Neuronal stem cell (in vitro differentiated cells): ENCODE measurements around the gene FOXN3.

Experiments used
- DNase-seq: peaks from one replicate; pipeline ENCODE4 v3.0.0-alpha.2; 2013; ENCODE audit warnings: low spot score
- H2AFZ ChIP-seq: one replicate; pipeline ENCODE4 v1.6.1; 2013; ENCODE audit warnings: mild to moderate bottlenecking, low read length, inconsistent platforms
- H2AK5ac ChIP-seq: 2 replicates; pipeline ENCODE4 v1.6.1; 2013; ENCODE audit warnings: low read depth, mild to moderate bottlenecking, inconsistent platforms, low read length, moderate library complexity, mixed read lengths
- H2BK120ac ChIP-seq: 2 replicates; pipeline ENCODE4 v1.6.1; 2013; ENCODE audit warnings: low read depth, mild to moderate bottlenecking, inconsistent platforms, low read length, moderate library complexity, mixed read lengths
- H2BK12ac ChIP-seq: one replicate; pipeline ENCODE4 v1.6.1; 2013; ENCODE audit warnings: low read length, inconsistent platforms
- H2BK15ac ChIP-seq: 2 replicates; pipeline ENCODE4 v1.6.1; 2013; ENCODE audit warnings: mild to moderate bottlenecking, low read length, inconsistent platforms, mixed read lengths
- H2BK5ac ChIP-seq: one replicate; pipeline ENCODE4 v1.6.1; 2013; ENCODE audit warnings: inconsistent platforms, mild to moderate bottlenecking, low read length, moderate library complexity
- H3K14ac ChIP-seq: one replicate; pipeline ENCODE4 v1.6.1; 2013; ENCODE audit warnings: low read length, inconsistent platforms
- H3K18ac ChIP-seq: 2 replicates; pipeline ENCODE4 v1.6.1; 2013; ENCODE audit warnings: low read length, inconsistent platforms
- H3K23ac ChIP-seq: 2 replicates; pipeline ENCODE4 v1.6.1; 2013; ENCODE audit warnings: low read depth, mild to moderate bottlenecking, mixed read lengths, low read length, inconsistent platforms; ENCODE audit not compliant: poor library complexity
- H3K27ac ChIP-seq: replicated peaks from 3 replicates; pipeline ENCODE4 v1.5.1; 2013; ENCODE audit warnings: low read length, inconsistent platforms
- H3K27me3 ChIP-seq, 3 experiments: 2 replicates each; pipeline ENCODE4 v1.6.1; 2013; ENCODE audit warnings: low read length in 3 of 3, mild to moderate bottlenecking in 2 of 3, inconsistent platforms in 1 of 3, low read depth in 1 of 3, mixed read lengths in 1 of 3, moderate library complexity in 1 of 3; ENCODE audit not compliant: control insufficient read depth in 3 of 3, insufficient read depth in 3 of 3
- H3K36me3 ChIP-seq, 2 donors: replicated peaks in 1 of 2; 2 replicates each; pipeline ENCODE4 v1.6.1; 2013; ENCODE audit warnings: low read length in 2 of 2; ENCODE audit not compliant: control insufficient read depth in 2 of 2, insufficient read depth in 2 of 2
- H3K4ac ChIP-seq: 2 replicates; pipeline ENCODE4 v1.6.1; 2013; ENCODE audit warnings: inconsistent platforms, mild to moderate bottlenecking, low read length, moderate library complexity
- H3K4me1 ChIP-seq, 2 donors: 1 replicate in 1 of 2; 2 replicates in 1 of 2; pipeline ENCODE4 v1.6.1; 2013; ENCODE audit warnings: low read length in 2 of 2, low read depth in 1 of 2; ENCODE audit not compliant: control insufficient read depth in 2 of 2, insufficient read depth in 1 of 2
- H3K4me2 ChIP-seq: one replicate; pipeline ENCODE4 v1.6.1; 2013; ENCODE audit warnings: mild to moderate bottlenecking, low read length, inconsistent platforms; ENCODE audit not compliant: insufficient read depth, poor library complexity, severe bottlenecking
- H3K4me3 ChIP-seq, 2 donors: 2 replicates each; pipeline ENCODE4 v1.5.1; 2013; ENCODE audit warnings: low read length in 2 of 2, mild to moderate bottlenecking in 2 of 2, inconsistent platforms in 1 of 2, moderate library complexity in 1 of 2
- H3K79me1 ChIP-seq: one replicate; pipeline ENCODE4 v1.6.1; 2013; ENCODE audit warnings: low read depth, mild to moderate bottlenecking, inconsistent platforms, low read length, moderate library complexity
- H3K9ac ChIP-seq: one replicate; pipeline ENCODE4 v1.6.1; 2013; ENCODE audit warnings: mild to moderate bottlenecking, low read depth, low read length, inconsistent platforms; ENCODE audit not compliant: poor library complexity
- H3K9me3 ChIP-seq, 2 donors: replicated peaks in 1 of 2; 2 replicates each; pipeline versions ENCODE3 to v1.6.1; 2013; ENCODE audit warnings: low read length in 2 of 2, mild to moderate bottlenecking in 2 of 2, inconsistent platforms in 1 of 2, low read depth in 1 of 2, mixed read lengths in 1 of 2, moderate library complexity in 1 of 2; ENCODE audit not compliant: control insufficient read depth in 2 of 2, insufficient read depth in 1 of 2
- H4K8ac ChIP-seq: one replicate; pipeline ENCODE4 v1.6.1; 2013; ENCODE audit warnings: low read depth, mild to moderate bottlenecking, inconsistent platforms, low read length, moderate library complexity
- H4K91ac ChIP-seq: one replicate; pipeline ENCODE4 v1.6.1; 2013; ENCODE audit warnings: low read length, low read depth, mild to moderate bottlenecking, inconsistent platforms; ENCODE audit not compliant: poor library complexity
- WGBS, 2 donors: extraction: QIAGEN DNeasy Blood & Tissue Kit; methylation state at CpG; one replicate each; pipeline ENCODE4 v1.1.7; 2013; ENCODE audit warnings: missing lambda C conversion rate in 2 of 2, mixed read lengths in 1 of 2; ENCODE audit not compliant: insufficient read length in 2 of 2, insufficient replicate concordance in 1 of 2; ENCODE audit errors: extremely low coverage in 2 of 2; 5-methylcytosine and 5-hydroxymethylcytosine counted together

Gene FOXN3

DNA sequence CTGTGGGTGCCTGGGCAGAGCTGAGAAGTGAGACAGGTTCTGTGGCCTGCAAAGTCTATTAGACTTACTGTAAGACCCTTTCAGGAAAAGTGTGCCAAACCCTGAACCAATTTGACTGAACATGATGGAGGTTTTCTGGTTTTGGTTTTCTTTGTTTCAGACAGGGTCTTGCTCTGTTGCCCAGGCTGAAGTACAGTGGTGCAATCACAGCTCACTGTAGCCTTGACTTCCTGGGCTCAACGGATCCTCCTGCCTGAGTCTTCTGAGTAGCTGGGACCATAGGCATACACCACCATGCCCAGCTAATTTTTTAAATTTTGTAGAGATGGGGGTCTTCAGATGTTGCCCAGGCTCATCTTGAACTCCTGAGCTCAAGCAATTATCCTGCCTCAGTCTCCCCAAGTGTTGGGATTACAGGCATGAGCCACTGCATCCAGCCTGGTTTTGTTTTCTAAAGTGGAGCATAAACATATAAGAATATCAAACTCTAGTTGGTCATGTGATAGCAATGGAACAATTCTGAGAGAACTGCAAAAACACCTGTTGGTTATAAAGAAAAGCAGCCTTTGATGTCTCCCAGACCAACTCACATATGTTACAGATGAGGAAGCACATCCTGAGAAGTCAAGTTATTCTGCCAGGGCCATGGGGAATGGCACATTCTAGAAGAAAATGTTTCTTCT, 166.9 kb downstream of the FOXN3 start:
- Histone ChIP-seq H3K4me1 (peaks cover 0 to 6% of the 10 kb centered on the region in 2 donors), H2BK12ac (no peak overlapping the region), H3K36me3 (no peaks in the 10 kb centered on the region), H3K18ac (no peak overlapping the region), H3K4me3 (no peak overlapping the region), H3K79me1 (no peaks in the 10 kb centered on the region), H4K91ac (no peak overlapping the region), H2AK5ac (no peak overlapping the region), H3K14ac (no peak overlapping the region), H3K9me3 (no peaks in the 10 kb centered on the region), H3K4ac (no peak overlapping the region), H3K23ac (no peak overlapping the region), H3K4me2 (no peak overlapping the region), H4K8ac (no peak overlapping the region), H3K27ac (no peak overlapping the region), H3K27me3 (no peaks in the 10 kb centered on the region), H2AFZ (no peak overlapping the region), H2BK5ac (no peak overlapping the region), H2BK15ac (no peak overlapping the region), H2BK120ac (no peak overlapping the region), H3K9ac (no peak overlapping the region)
- WGBS, 2 donors: no CpG with 5 or more reads among the region's 1 CpG
- no peak for DNase-seq

GRCh38 chr14:89249065-89249695, 167.9 kb downstream of the FOXN3 start:
- WGBS, 2 donors: no CpG with 5 or more reads among the region's 7 CpGs
- no peak overlapping the region for H3K4me3 ChIP-seq
- no peaks in the 10 kb centered on the region for H3K79me1 ChIP-seq
- H3K4me2 ChIP-seq: no peak overlapping the region
- H2BK15ac ChIP-seq: no peak overlapping the region
- no peaks in the 10 kb centered on the region for H3K27me3 ChIP-seq
- peaks cover 0 to 6% of the 10 kb centered on the region in 2 donors for H3K4me1 ChIP-seq
- H2AFZ ChIP-seq: no peak overlapping the region
- no peak overlapping the region for H3K9ac ChIP-seq
- H2BK5ac ChIP-seq: no peak overlapping the region
- DNase-seq: no peak
- no peak overlapping the region for H3K23ac ChIP-seq
- no peak overlapping the region for H3K18ac ChIP-seq
- no peak overlapping the region for H4K8ac ChIP-seq
- no peak overlapping the region for H3K27ac ChIP-seq
- no peak overlapping the region for H3K4ac ChIP-seq
- no peak overlapping the region for H3K14ac ChIP-seq
- no peaks in the 10 kb centered on the region for H3K9me3 ChIP-seq
- H2BK12ac ChIP-seq: no peak overlapping the region
- H3K36me3 ChIP-seq: no peaks in the 10 kb centered on the region
- H2BK120ac ChIP-seq: no peak overlapping the region
- H2AK5ac ChIP-seq: no peak overlapping the region
- no peak overlapping the region for H4K91ac ChIP-seq

DNA sequence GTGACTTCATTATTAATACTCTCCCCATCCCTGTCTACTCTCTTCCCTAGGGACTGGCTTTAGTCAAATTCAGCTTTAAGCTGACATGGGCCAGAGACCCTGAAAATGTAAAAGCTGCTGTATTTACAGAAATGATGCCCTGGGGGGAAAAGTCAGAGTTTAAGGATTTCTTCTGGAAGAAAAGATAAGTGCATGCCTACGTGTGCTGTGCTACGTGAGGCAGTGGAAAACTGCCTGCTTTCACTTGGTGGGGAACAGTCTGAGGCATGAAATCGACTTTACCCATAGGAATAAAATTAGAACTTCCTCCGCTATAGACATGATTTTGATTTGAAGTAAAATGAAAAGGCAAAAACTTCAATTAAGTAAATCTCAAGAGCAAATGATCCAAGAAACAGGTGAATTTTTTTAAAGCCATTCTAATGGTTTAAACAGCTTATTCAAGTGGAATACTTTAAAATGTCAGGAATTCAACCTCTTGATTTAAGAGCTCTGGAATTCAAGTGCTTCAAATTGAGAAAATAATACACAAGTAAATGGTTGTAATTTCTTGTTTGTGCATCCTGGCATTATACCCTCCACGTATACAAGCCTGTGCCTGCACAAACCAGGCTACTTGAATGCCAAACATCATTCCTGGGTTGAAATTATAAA, 168.5 kb downstream of the FOXN3 start:
- no peak overlapping the region for H3K14ac ChIP-seq
- H2BK120ac ChIP-seq: no peak overlapping the region
- no peak overlapping the region for H2AFZ ChIP-seq
- H4K8ac ChIP-seq: no peak overlapping the region
- no peak overlapping the region for H3K4me2 ChIP-seq
- H2BK12ac ChIP-seq: no peak overlapping the region
- H3K4me3 ChIP-seq: no peak overlapping the region
- H3K4ac ChIP-seq: no peak overlapping the region
- no peak overlapping the region for H3K9ac ChIP-seq
- H3K4me1 ChIP-seq: peaks cover 0 to 6% of the 10 kb centered on the region in 2 donors
- no peak overlapping the region for H2AK5ac ChIP-seq
- H2BK5ac ChIP-seq: no peak overlapping the region
- H3K18ac ChIP-seq: no peak overlapping the region
- H3K27me3 ChIP-seq: no peaks in the 10 kb centered on the region
- WGBS, 2 donors: no CpG with 5 or more reads among the region's 5 CpGs
- no peak for DNase-seq
- H3K79me1 ChIP-seq: no peaks in the 10 kb centered on the region
- H3K9me3 ChIP-seq: no peaks in the 10 kb centered on the region
- no peak overlapping the region for H3K27ac ChIP-seq
- H3K36me3 ChIP-seq: no peaks in the 10 kb centered on the region
- no peak overlapping the region for H3K23ac ChIP-seq
- H4K91ac ChIP-seq: no peak overlapping the region
- H2BK15ac ChIP-seq: no peak overlapping the region

GRCh38 chr14:89247457-89248122, 169.4 kb downstream of the FOXN3 start:
- Histone ChIP-seq H3K36me3 (no peaks in the 10 kb centered on the region), H3K4me3 (no peak overlapping the region), H3K14ac (no peak overlapping the region), H2BK120ac (no peak overlapping the region), H3K23ac (no peak overlapping the region), H2BK5ac (no peak overlapping the region), H3K4me2 (no peak overlapping the region), H3K4ac (no peak overlapping the region), H3K4me1 (peaks cover 0 to 9% of the 10 kb centered on the region in 2 donors), H2AFZ (no peak overlapping the region), H3K79me1 (no peaks in the 10 kb centered on the region), H3K27me3 (no peaks in the 10 kb centered on the region), H4K8ac (no peak overlapping the region), H2AK5ac (no peak overlapping the region), H2BK12ac (no peak overlapping the region), H3K9me3 (no peaks in the 10 kb centered on the region), H3K9ac (no peak overlapping the region), H3K27ac (no peak overlapping the region), H2BK15ac (no peak overlapping the region), H3K18ac (no peak overlapping the region), H4K91ac (no peak overlapping the region)
- DNase-seq: no peak
- no CpG with 5 or more reads among the region's 3 CpGs for WGBS, 2 donors
